Measurements from ENCODE around the gene ATP6V0A1. TPM values are rescaled to one million over a fixed set of nuclear protein-coding genes. Genes with fewer than 3 reads are reported as not detected.

The ATP6V0A1 gene
- total and polyA plus RNA-seq, 4 donors, result 31.5 to 94.6 (median 45.2) TPM

GRCh38 chr17:42498828-42499227 lies 40.1 kb downstream of the ATP6V0A1 start:
- H3K9ac ChIP-seq (ENCODE audit: low read depth in 1 of 2, low read length in 2 of 2), result no peak overlapping the region
- peaks cover 12 to 73% (median 49%) of the 10 kb centered on the region in 4 donors for H3K36me3 ChIP-seq (ENCODE audit: control insufficient read depth in 4 of 4, insufficient read depth in 3 of 4, low read depth in 1 of 4, low read length in 3 of 4)
- DNase-seq (ENCODE audit: low spot score), result no peak
- H3K27me3 ChIP-seq (ENCODE audit: control insufficient read depth in 4 of 4, insufficient read depth in 4 of 4, low read length in 3 of 4), result no peaks in the 10 kb centered on the region
- no peaks in the 10 kb centered on the region for H3K9me3 ChIP-seq (ENCODE audit: control insufficient read depth in 4 of 4, low read length in 3 of 4)
- H3K27ac ChIP-seq (ENCODE audit: low read depth in 1 of 2, low read length in 2 of 2), result no peak overlapping the region
- H3K4me1 ChIP-seq (ENCODE audit: control insufficient read depth in 4 of 4, insufficient read depth in 4 of 4, low read length in 3 of 4), result no peaks in the 10 kb centered on the region
- TF ChIP-seq NR2F2 (IDR thresholded peaks at IDR 0.05) (no peak), ATF3 (IDR thresholded peaks at IDR 0.05) (no peak), CTCF (IDR thresholded peaks at IDR 0.05; ENCODE audit: low read depth, low read length, missing input control) (no peak), EGR1 (IDR thresholded peaks at IDR 0.05; ENCODE audit: low read depth in 2 of 2) (no peak), YY1 (IDR thresholded peaks at IDR 0.05) (no peak), TAF1 (conservative IDR thresholded peaks at IDR 0.05) (no peak), REST (IDR thresholded peaks at IDR 0.05) (no peak), FOXA2 (IDR thresholded peaks at IDR 0.05) (no peak)
- 97% methylated on average over 4 of the region's 4 CpGs for WGBS
- H3K4me3 ChIP-seq (ENCODE audit: low read depth in 1 of 3, low read length in 3 of 3), result no peak overlapping the region

- WGBS, result 94% methylated on average over 5 of the region's 5 CpGs
These were observed 43.4 kb downstream of the ATP6V0A1 start for GRCh38 chr17:42502091-42502490.

GRCh38 chr17:42502926-42503325 lies 44.2 kb downstream of the ATP6V0A1 start:
- H3K4me1 ChIP-seq (ENCODE audit: control insufficient read depth in 4 of 4, insufficient read depth in 4 of 4, low read length in 3 of 4), result no peaks in the 10 kb centered on the region
- no peak overlapping the region for H3K9ac ChIP-seq (ENCODE audit: low read depth in 1 of 2, low read length in 2 of 2)
- no peaks in the 10 kb centered on the region for H3K27me3 ChIP-seq (ENCODE audit: control insufficient read depth in 4 of 4, insufficient read depth in 4 of 4, low read length in 3 of 4)
- no peak for DNase-seq (ENCODE audit: low spot score)
- H3K27ac ChIP-seq (ENCODE audit: low read depth in 1 of 2, low read length in 2 of 2), result no peak overlapping the region
- WGBS, result 95% methylated on average over 1 of the region's 1 CpG
- H3K36me3 ChIP-seq (ENCODE audit: control insufficient read depth in 4 of 4, insufficient read depth in 3 of 4, low read depth in 1 of 4, low read length in 3 of 4), result peaks cover 7 to 68% (median 43%) of the 10 kb centered on the region in 4 donors
- H3K9me3 ChIP-seq (ENCODE audit: control insufficient read depth in 4 of 4, low read length in 3 of 4), result no peaks in the 10 kb centered on the region
- no peak overlapping the region for H3K4me3 ChIP-seq (ENCODE audit: low read depth in 1 of 3, low read length in 3 of 3)
- no peak for TF ChIP-seq RXRA (IDR thresholded peaks at IDR 0.05)
- TF ChIP-seq HNF4G (IDR thresholded peaks at IDR 0.05), result no peak
- TF ChIP-seq RAD21 (IDR thresholded peaks at IDR 0.05), result no peak
- no peak for TF ChIP-seq EGR1 (IDR thresholded peaks at IDR 0.05; ENCODE audit: low read depth in 2 of 2)
- no peak for TF ChIP-seq ATF3 (IDR thresholded peaks at IDR 0.05)
- no peak for TF ChIP-seq GABPA (IDR thresholded peaks at IDR 0.05 in 1 of 2, conservative IDR thresholded peaks at IDR 0.05 in 1 of 2)
- no peak for TF ChIP-seq FOXA1 (IDR thresholded peaks at IDR 0.05)

More at GRCh38 chr17:42502091-42502490, 43.4 kb downstream of the ATP6V0A1 start:
- H3K27ac ChIP-seq (ENCODE audit: low read depth in 1 of 2, low read length in 2 of 2), result no peak overlapping the region
- H3K27me3 ChIP-seq (ENCODE audit: control insufficient read depth in 4 of 4, insufficient read depth in 4 of 4, low read length in 3 of 4), result no peaks in the 10 kb centered on the region
- TF ChIP-seq SP1 (IDR thresholded peaks at IDR 0.05), result no peak
- no peak for TF ChIP-seq JUND (IDR thresholded peaks at IDR 0.05)
- no peak for DNase-seq (ENCODE audit: low spot score)
- H3K4me3 ChIP-seq (ENCODE audit: low read depth in 1 of 3, low read length in 3 of 3), result no peak overlapping the region
- no peaks in the 10 kb centered on the region for H3K9me3 ChIP-seq (ENCODE audit: control insufficient read depth in 4 of 4, low read length in 3 of 4)
- H3K36me3 ChIP-seq (ENCODE audit: control insufficient read depth in 4 of 4, insufficient read depth in 3 of 4, low read depth in 1 of 4, low read length in 3 of 4), result peaks cover 10 to 61% (median 38%) of the 10 kb centered on the region in 4 donors
- no peak overlapping the region for H3K9ac ChIP-seq (ENCODE audit: low read depth in 1 of 2, low read length in 2 of 2)
- H3K4me1 ChIP-seq (ENCODE audit: control insufficient read depth in 4 of 4, insufficient read depth in 4 of 4, low read length in 3 of 4), result no peaks in the 10 kb centered on the region
